HepG2 (cell line): Measurements from ENCODE around the gene DCAF7. TPM values are rescaled to one million over a fixed set of nuclear protein-coding genes. Genes with fewer than 3 reads are reported as not detected.

Experiments
- CAMTA2 ChIP-seq: sonication (generic); formaldehyde crosslinking; IDR thresholded peaks from 2 replicates; pipeline ENCODE4 v1.4.0; 2020; ENCODE audit warnings: mild to moderate bottlenecking, missing genetic modification reagents, borderline replicate concordance
- HMGA1 ChIP-seq: sonication (generic); formaldehyde crosslinking; conservative IDR thresholded peaks from 2 replicates; pipeline ENCODE4 v1.4.0; 2020; ENCODE audit warnings: missing genetic modification reagents
- ZFP1 ChIP-seq: IDR thresholded peaks from 2 replicates; pipeline ENCODE4 v1.6.1; 2016
- ZFP36L1 ChIP-seq: sonication (generic); formaldehyde crosslinking; IDR thresholded peaks from 2 replicates; pipeline ENCODE4 v1.8.0; 2022; ENCODE audit warnings: mild to moderate bottlenecking, missing genetic modification reagents, moderate library complexity
- ZNF512B ChIP-seq: sonication (generic); formaldehyde crosslinking; IDR thresholded peaks from 2 replicates; pipeline ENCODE4 v1.5.1; 2020; ENCODE audit warnings: missing genetic modification reagents, mild to moderate bottlenecking, borderline replicate concordance
- ZNF609 ChIP-seq: sonication (generic); formaldehyde crosslinking; IDR thresholded peaks from 2 replicates; pipeline ENCODE4 v1.4.0; 2020; ENCODE audit warnings: mild to moderate bottlenecking, missing genetic modification reagents, borderline replicate concordance
- polyA plus RNA-seq, 8 experiments: library from polyadenylated mRNA; depleted of rRNA in 3 of 8; stranded (reverse) in 7 of 8; unstranded in 1 of 8; fragments of >200 nt; fragmentation: Illumina TruSeq in 4 of 8; extraction: Trizol in 4 of 8; gene quantifications; 2 replicates each; pipeline versions ENCODE4 v1.2.1 to v1.2.3, GENCODE V29; 2011 to 2016; ENCODE audit warnings: low read depth in 4 of 8, missing spikeins in 1 of 8, mixed read lengths in 1 of 8; ENCODE audit not compliant: insufficient read depth in 1 of 8
- total RNA-seq, 5 experiments: library from RNA; depleted of rRNA; stranded (reverse); fragments of >200 nt; fragmentation: Illumina TruSeq; extraction: Trizol; gene quantifications; 2 replicates each; pipeline ENCODE4 v1.2.3, GENCODE V29; 2016; ENCODE audit warnings: low read depth in 1 of 5
- TF ChIP-seq, protein P1 (sequence below): sonication (generic); formaldehyde crosslinking; IDR thresholded peaks from 2 replicates; pipeline ENCODE4 v1.4.0; 2020; ENCODE audit warnings: missing genetic modification reagents

Gene DCAF7
- total and polyA plus RNA-seq, 2 of the 13 experiments (the other 11 are each of a cell fraction or from before 2014, with no cell fraction given) = 55.2 to 73.4 TPM

- TF ChIP-seq CAMTA2 (CRISPR knock-in tag) (no peak), ZFP1 (CRISPR knock-in tag) (no peak), ZNF609 (no peak), ZNF512B (CRISPR knock-in tag) (no peak), ZFP36L1 (CRISPR knock-in tag) (no peak), HMGA1 (no peak)
- TF ChIP-seq, protein P1, sequence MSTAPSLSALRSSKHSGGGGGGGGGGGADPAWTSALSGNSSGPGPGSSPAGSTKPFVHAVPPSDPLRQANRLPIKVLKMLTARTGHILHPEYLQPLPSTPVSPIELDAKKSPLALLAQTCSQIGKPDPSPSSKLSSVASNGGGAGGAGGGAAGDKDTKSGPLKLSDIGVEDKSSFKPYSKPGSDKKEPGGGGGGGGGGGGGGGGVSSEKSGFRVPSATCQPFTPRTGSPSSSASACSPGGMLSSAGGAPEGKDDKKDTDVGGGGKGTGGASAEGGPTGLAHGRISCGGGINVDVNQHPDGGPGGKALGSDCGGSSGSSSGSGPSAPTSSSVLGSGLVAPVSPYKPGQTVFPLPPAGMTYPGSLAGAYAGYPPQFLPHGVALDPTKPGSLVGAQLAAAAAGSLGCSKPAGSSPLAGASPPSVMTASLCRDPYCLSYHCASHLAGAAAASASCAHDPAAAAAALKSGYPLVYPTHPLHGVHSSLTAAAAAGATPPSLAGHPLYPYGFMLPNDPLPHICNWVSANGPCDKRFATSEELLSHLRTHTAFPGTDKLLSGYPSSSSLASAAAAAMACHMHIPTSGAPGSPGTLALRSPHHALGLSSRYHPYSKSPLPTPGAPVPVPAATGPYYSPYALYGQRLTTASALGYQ (CRISPR knock-in tag) = no peak
These were observed 80.8 kb downstream of the DCAF7 start (continued) for GRCh38 chr17:63631062-63631461.
